ENCODE data around the gene OXNAD1.

DNA sequence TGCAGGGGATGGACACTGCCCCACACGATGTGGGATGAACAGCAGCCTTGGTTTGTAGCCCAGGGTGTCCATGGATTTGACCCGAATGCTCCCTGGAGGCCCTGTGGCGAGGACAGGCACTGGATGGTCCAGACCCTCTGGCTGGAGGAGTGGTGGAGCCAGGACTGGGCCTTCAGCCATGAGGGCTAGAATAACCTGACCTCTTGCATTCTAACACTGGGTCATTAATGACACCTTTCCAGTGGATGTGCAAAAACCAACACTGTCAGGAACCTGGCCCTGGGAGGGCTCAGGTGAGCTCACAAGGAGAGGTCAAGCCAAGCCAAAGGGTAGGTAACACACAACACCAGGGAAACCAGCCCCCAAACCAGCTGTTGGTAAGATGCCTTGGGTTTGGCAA lies 51.4 kb downstream of the OXNAD1 start:
- TF ChIP-seq EZH2 (optimal IDR thresholded peaks at IDR 0.05; ENCODE audit: low read depth, low read length) (no peak), EZH2phosphoT487 (IDR thresholded peaks at IDR 0.05; ENCODE audit: low read length) (no peak)
- TF ChIP-seq, protein P1, sequence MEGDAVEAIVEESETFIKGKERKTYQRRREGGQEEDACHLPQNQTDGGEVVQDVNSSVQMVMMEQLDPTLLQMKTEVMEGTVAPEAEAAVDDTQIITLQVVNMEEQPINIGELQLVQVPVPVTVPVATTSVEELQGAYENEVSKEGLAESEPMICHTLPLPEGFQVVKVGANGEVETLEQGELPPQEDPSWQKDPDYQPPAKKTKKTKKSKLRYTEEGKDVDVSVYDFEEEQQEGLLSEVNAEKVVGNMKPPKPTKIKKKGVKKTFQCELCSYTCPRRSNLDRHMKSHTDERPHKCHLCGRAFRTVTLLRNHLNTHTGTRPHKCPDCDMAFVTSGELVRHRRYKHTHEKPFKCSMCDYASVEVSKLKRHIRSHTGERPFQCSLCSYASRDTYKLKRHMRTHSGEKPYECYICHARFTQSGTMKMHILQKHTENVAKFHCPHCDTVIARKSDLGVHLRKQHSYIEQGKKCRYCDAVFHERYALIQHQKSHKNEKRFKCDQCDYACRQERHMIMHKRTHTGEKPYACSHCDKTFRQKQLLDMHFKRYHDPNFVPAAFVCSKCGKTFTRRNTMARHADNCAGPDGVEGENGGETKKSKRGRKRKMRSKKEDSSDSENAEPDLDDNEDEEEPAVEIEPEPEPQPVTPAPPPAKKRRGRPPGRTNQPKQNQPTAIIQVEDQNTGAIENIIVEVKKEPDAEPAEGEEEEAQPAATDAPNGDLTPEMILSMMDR (IDR thresholded peaks at IDR 0.05; ENCODE audit: low read length), result no peak

All from MM.1S (cell line).